Skin of body (tissue), 2 donors: ENCODE results near the gene OR11H1. TPM values are rescaled to one million over a fixed set of nuclear protein-coding genes. Genes with fewer than 3 reads are reported as not detected.
"Not testable (repeated sequence)": the region's sequence is repeated elsewhere in the genome, so short reads cannot be mapped to it uniquely, and the experiment has no call there.

ENCODE experiments used
- DNase-seq: peaks from one replicate; lab custom pipeline; 2025; lab: John Stamatoyannopoulos, UW
- total RNA-seq: library from RNA; depleted of rRNA; stranded (reverse); fragments of >200 nt; gene quantifications from one replicate; pipeline ENCODE4 v1.2.3, GENCODE V29; 2014

OR11H1 gene
- total RNA-seq, result not detected

DNA sequence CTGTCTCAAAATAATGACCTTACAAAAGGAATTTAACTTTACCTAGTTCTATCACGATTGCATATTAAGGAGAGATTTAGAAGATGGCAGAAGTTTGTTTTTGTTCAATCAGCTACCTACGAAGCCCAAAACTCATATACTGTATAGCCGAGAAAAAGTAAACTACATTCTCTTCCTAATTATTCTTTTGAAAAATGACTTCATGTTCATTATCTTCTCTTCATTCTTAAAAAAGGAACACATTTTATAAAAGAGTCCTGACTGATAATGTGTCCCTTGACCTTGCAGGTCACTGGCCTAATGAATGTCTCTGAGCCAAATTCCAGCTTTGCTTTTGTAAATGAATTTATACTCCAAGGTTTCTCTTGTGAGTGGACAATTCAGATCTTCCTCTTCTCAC is at the start of gene OR11H1:
Gene OR11H1, plus strand, starts transcription at position 301 of the 400 bp plus-strand sequence. Its CDS starts 0 bp downstream, at position 301.
- DNase-seq, result not testable (repeated sequence)

DNA sequence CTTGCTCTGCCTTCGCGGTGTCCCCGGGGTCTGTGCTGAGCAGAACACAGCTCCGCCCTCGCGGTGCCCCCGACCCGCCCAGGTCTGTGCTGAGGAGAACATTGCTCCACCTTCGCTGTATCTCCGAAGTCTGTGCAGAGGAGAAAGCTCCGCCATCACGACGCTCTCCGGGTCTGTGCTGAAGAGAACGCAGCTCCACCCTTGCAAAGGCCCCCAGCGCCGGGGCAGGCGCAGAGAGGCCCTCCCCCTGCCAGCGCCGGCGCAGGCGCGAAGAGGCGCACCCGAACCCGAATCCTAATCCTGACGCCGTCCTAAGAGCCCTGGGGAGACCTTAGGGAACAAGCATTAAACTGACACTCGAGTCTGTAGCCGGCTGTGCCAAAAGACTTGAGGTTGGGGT is 18.0 kb upstream of the OR11H1 start:
- not testable (repeated sequence) for DNase-seq

DNA sequence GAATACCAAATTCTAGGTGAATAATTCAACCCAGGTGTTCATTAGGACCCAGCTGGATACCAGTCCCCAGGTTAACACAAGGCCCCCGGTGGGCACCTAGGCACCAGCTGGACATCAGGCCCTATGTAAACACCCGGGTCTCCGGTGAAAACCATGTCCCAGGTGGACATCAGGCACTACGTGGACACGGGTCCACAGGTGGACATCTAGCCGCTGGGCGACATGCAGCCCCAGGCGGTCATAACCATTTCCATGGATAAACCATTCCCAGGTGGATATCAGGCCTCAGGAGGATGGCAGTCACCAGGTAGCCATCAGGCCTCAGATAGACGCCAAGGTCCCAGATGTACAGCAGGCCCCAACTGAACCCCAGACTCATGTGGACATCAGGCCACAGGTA is 12.1 kb upstream of the OR11H1 start:
- DNase-seq, result not testable (repeated sequence)

DNA sequence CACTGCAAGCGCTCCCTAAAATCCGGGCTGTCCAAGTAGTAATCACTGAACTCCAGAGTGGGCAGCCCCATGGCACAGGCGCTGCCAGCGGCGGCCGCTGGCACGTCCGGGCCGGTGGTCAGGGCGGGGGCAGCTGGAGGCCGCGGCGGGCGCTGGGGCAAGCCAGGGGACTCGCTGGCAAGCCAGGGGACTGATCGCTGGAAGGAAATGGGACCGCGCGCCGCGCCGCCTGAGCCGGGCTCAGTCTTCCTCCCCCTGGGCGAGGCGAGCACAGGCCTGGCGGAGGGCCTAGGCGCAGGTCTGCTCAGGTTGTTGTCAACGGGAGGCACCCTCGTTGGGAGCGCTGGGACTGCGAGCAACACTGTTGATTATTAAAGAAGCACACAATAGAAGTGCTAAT is 25.8 kb downstream of the OR11H1 start:
- not testable (repeated sequence) for DNase-seq

DNA sequence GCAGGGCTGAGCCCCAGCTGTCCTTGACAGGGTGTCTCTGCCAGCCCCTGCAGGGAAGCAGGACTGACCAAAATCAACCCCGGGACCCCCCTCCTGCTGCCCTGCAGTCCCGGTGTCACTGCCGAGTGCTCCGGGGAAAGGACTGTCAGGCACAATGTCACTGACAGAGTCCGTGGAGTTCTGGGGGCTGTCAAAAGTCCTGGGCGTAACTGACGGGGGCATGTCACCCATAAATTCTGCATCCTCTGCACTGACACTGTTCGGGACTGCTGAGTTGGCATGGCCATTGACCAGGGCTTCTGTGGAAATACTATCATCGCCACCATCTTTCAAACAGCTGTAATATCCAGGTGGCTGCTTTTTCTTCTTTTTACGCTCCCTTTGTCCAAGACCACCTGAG is 35.5 kb downstream of the OR11H1 start:
- not testable (repeated sequence) for DNase-seq

DNA sequence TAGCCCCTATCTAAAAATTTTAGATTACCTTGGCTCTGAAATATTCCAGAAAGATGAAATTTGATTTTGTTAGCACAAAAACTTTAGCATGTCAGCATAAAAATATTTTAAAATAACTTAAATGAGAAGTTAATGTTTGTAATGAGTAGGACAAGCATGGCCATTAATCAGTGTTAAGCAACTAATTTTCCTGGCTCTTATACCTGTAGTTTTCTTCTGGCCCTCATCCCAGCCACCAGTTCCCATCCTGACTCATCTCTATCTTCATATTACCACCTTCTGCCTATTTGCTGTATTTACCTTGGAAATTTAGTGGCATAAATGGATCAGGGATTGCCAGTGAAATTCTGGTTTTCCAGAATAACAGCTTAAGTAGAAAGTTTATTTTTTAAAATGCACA is 37.1 kb downstream of the OR11H1 start:
- not testable (repeated sequence) for DNase-seq

Other genes starting within 250 kb of the OR11H1 start
- not detected for gene POTEH, start 161.8 kb downstream of the OR11H1 start, total RNA-seq